GM21526 (cell line): ENCODE measurements around the gene ATXN10.
"Not testable (repeated sequence)": the region's sequence is repeated elsewhere in the genome, so short reads cannot be mapped to it uniquely, and the experiment has no call there.

Experiments used
- ATAC-seq: cut with Tn5 transposase; IDR thresholded peaks from one replicate; pipeline ENCODE4 v1.9.1; 2021; ENCODE audit warnings: moderate library complexity; ENCODE audit not compliant: unreplicated experiment, low FRiP score

ATXN10 gene

DNA sequence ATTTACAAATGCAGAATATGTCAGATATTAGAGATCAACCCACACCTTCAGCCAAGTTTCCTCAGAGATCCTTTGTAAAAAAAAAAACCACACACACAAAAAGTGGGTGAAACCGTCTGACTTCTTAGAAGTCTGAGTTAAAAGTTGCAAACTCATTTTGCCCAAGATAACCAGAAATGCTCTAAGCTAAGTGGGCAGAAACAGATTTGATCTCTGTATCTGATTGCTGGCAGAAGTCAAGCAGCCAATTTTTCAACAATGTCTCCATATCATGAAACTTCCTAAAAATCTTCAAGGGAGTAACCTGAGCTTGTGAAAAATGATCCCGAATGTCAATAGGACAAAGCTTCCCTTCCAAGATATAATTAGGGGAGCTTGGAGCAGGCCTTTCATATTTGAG, 28.6 kb upstream of the ATXN10 start:
- ATAC-seq, result no peak

DNA sequence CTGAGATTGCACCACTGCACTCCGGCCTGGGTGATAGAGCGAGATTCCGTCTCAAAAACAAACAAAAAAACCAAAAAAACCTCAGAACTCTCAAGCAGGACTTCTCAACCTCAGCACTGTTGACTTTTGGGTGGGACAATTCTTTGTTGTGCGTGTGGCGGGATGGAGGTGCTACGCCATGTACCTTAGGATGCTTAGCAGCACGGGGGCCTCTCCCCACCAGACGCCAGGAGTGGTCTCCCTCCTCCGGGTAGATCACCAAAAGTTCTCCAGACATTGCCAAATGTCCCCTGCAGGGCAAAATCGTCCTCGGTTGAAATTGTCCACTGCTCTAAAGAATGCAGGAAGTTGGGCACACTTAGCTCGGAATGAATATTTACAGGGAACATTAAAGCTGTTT, 26.9 kb upstream of the ATXN10 start:
- no peak for ATAC-seq

DNA sequence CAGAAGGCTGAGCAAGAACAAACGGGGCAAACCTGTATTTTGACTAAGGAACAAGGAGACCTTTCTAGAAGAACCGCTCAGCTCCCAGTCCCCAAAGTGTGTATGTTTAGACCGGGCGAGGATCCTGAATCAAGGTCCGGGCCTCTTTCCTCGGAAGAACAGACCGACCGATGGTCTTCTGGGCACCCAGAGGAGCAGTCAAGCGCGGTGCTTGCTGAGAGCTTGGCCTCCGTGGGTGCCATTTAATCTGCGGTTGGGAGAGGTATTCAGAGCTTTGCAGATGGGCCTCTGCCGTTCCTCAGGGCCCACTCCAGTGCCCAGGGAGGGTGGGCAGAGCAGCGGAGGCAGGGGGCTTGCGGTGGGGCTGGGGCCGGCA, 26.5 kb upstream of the ATXN10 start:
- ATAC-seq, result no peak

DNA sequence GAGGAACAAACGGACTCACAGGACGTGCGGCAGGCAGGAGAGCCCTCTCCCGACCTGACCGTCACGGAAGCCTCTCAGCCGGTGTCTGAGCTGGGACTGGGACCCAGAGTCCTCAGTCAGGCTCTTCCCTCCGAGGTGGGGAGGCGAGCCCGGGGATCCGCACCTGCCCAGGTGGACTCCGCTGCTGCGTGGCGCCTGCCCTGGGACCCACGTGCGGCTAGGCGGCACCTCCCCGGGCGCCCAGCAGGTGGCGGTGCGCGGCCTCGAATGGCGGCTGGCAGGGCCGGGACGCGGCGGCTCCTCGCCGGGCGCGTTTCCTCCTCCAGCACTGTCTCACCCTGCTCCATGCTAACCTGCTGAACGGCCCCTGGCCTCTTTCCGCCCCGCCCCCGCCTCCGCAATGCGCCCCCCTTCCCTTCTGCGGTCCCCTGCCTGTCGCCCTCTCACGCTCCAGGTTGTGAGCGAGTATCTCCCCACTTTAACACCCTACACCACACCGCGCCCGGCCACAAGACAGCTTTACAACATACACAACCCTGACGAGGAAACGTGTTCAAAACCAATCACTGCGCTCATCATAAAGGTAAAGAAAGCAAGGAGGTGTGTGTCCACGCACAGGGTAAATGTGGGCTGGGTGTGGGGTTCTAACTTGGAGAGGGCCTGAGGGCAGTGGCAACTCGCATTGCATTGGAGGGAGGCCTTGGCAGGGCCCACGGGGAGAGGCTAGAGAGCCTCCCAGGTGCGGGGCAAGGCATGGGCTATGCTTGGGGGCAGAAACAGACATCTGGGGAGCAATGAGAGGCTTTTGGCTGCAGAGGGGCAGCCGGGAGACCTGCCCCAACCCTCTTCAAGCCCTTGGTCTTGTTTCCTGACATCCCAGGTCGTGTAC, 25.9 kb upstream of the ATXN10 start:
- ATAC-seq, result no peak

DNA sequence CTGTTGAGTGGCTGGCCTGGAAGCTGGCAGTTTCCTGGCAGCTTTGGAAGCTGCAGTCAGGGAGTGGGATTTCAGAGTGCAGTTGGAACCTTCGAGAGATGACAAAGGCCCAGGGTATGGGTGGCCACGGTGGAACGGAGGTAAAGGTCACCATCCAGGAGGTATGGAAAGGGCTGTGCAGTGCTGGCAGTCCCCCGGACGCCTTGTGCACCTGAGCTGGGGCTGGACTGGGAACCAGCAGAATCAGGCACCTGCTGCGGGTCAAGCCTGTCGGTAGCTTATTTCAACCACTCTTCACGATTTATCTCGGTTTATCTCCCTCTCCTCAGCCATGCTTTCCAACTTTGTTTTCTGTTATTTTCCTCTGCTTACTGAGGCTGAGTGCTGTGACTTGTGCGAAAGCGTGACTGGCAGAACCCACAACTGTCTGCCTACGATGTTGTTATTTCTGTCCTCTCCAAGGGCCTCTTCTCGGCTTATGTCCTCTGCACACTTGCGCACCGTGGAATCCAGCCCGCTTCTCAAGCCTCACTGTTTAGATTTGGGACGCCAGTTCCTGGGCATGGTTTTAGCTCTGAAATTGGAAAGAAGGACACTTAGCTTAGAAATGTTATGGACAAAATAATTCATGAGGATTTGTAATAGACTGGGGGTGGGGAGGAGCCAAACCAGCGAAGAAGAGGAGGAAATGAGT, 24.0 kb upstream of the ATXN10 start:
- no peak for ATAC-seq

DNA sequence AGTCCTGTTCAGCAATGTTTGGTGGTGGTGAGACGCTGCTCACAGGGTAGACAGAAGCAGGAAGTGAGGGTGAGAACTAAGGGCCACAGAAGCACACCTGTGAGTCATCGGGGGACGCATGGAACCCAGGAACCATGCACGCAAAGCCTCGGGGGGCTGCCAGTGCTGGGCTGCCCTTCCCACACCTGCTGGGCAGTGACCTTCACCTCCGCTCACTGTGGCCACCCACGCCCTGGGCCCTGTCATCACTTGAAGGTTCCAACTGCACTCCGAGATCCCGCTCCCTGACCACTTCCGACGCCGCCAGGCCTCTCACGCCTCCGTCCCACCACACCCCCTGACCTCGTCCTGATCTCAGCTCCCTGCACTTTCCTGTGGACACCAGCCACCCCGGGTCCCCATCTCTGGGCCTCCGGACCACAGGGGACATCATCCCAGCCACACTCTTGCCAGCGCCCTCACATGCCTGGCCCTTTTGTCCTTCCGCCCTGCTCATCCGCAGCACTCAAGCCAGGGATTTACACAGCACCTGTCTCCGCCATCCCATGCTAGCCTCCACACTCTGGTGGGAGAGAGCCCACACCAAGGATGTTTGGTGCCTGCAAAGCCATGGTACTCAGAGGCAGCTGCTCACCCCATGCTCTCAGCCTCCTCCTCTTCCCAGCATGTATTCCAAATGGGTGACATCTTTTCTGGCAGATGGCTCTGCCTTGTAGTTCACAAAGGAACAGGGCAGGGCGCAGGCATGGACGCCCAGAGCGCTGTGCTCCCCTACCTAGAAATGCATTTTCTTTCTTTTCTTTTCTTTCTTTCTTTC, 23.1 kb upstream of the ATXN10 start:
- no peak for ATAC-seq

DNA sequence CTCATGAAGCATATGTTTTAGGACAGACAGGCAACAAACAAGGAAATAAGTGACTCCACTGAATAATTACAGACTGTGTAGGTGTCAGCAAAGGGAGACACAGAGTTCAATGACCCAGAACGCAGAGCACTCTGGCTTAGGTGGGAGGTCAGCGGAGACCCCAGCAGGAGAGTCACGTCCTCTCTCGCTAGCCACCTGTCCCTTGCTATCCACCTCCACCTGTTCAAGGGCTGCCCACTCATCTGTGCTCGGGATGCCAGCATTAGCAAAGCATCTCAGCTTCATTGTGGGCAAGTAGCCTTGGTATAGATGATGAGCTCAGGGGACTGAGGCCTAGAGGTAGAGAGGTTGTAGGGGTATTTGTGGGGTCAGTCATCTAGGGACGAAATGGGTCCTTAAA, 21.8 kb upstream of the ATXN10 start:
- no peak for ATAC-seq

DNA sequence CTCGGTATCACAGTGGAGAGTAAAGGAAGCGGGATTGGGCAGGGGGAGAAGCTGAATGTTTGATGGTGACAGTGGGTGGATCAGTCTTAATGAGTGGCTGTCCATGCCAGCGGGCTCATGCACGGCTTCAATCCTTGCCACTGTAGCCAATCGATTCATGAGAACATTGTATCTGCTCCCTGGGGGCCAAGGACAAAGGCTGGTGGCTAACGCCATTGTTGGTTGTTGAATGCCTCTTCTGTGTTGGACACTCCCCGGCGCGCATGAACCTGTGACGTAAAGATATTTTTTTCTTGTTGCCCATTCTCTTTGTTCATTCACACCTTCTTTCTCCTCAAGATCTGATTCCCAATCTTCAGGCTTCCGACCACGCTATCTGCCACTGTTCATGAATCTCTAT, 20.9 kb upstream of the ATXN10 start:
- ATAC-seq, result no peak

DNA sequence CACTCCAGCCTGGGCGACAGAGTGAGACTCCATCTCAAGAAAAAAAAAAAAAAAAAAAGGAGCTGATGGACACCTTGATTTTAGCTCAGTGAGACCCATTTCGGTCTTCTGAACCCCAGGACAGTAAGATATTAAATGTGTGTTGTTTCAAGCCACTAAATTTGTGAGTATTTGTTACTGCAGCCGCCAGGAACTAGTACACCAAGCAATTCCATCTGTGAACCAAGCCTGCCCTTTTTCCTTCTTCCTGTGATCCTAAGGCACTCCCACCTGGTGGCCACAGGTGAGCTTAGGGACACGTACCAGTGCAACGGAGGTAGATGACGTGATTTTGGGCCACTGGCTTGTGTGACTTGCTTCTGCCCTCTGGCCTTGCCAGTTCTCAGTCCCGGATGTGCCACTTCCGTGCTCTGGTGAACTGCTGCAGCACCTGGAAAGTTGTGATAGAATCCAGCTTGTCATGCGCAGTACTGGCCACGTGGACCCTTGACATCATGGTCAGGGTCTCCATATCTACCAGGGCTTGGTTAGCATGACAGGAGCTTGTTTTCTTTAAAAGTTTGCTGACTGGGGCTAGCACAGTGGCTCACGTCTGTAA, 19.6 kb upstream of the ATXN10 start:
- no peak for ATAC-seq

DNA sequence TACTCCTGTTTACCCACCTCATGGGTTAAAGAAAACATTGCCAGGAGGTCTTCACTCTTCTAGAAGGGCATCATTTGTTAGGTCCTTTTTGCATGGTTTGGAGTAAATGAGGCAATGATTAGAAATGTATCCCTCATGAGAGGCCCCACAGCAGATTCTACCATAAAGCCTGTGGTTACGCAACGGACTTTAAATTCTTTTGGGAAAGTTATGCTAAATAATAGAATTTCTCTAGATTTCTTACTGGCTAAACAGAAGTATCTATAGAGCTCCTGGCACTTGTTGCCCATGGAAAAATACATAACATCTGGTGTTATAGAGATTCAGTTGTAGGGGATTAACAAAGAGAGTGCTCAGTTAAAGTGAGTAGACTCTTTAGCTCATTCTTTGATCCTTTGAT, 15.1 kb upstream of the ATXN10 start:
- no peak for ATAC-seq

DNA sequence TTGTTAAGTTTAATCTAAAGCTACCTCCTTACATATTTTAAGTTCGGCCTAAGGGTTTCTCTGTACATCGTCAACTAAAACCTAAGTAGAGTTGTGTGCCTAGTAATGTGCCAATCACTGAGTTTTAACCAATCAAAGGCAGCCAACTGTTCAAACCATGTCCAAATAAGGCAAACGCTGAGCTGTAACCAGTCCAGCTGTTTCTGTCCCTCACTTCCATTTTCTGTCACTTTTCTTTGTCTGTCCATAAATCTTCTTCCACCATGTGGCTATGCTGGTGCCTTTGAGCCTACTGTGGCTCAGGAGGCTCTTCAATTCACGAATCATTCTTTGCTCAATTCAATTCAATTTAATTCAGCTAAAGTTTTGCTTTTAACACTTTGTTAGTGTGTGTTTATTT, 13.9 kb upstream of the ATXN10 start:
- no peak for ATAC-seq

DNA sequence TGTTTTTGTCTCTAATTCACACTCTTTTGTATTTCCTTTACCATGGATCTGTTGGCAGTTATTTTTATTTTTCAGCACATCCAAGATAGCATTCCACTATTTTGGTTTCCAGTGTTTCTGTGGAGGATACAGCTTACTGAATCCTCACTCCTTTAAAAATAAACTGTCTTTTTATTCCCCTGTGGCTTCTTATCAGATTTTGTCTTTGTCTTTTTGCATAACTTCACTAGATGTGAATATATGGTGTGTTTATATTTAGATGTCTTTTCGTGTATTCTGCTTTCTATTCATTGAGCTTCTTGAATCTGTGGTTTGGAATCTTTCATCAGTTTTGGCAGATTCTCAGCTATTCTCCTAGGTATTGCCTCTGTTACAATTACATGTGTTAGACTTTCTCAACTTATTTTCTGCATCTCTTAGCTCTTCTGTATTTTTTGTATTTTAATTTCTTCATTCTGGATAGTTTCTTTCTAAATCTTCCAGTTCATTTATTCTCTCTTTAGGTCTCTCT, 7.4 kb upstream of the ATXN10 start:
- no peak for ATAC-seq

DNA sequence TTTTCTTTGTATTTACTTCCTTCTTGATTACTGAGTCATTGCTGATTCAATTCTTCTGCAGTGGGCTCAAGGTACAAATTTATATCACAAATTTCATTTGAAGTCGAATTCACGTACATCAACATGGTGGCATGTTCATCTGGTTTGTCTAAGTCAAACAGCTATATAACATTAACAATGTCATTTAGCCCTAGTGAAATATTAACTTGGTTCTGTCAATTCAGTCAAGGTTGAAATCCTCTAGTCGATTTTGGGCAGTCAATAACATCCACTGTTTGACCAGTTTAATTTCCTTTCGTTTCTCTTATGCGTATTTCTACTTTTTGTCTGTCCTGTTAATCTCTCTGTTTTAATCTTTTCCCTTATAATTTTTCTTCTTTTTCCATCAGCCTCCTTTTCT, 4.1 kb upstream of the ATXN10 start:
- no peak for ATAC-seq

DNA sequence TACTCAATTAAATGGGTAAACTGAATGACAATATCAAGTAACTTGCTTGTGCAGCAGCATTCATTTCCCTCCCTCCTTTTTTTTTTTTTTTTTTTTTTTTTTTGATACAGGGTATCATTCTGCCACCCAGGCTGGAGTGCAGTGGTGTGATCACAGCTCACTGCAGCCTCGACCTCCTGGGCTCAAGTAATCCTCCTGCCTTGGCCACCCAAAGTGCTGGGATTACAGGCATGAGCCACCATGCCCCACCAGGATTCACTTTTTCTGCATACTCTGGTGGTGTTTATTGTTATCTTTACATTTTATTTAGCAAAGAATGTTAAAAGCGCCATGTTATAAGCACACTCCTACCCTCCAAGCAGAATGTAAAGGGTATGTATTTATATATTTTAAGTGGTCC, 1.3 kb upstream of the ATXN10 start:
- not testable (repeated sequence) for ATAC-seq

DNA sequence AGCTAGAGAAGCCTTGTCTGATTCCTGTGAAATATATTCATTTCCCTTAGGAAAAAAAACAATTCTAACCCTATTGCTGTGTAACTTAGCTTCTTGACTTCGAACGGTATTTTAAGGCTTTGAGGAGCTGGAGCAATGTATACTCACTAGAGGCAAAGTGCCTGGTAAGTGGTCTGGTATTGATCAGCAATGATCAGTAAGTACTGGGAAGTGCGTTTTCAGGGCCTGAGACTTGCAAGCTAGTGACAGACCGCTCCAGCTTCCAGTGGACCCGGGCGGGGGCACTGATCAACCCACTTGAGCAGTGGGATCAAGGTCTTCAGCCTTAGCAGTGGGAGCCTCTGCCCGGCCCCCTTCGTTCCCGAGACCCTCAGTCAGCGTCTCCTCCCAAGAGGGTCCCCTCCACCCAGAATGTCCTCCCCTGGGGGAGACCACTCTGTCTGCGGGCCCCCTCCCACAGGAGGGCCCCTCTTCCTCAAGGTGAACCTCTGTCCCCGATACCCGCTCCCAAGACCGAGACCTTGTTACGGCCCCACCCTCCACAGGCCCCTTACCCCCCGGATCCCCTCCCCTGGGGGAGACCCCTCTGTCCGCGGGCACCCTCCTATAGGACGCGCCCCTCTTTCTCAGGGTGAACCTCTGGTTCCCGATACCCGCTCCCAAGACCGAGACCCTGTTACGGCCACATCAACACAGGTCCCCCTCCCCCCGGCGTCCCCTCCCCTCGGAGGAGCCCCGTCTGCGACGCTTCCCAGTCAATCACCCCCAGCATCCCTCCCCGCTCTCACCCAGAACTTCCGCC, 452 bp upstream of the ATXN10 start:
- ATAC-seq, result no peak

DNA sequence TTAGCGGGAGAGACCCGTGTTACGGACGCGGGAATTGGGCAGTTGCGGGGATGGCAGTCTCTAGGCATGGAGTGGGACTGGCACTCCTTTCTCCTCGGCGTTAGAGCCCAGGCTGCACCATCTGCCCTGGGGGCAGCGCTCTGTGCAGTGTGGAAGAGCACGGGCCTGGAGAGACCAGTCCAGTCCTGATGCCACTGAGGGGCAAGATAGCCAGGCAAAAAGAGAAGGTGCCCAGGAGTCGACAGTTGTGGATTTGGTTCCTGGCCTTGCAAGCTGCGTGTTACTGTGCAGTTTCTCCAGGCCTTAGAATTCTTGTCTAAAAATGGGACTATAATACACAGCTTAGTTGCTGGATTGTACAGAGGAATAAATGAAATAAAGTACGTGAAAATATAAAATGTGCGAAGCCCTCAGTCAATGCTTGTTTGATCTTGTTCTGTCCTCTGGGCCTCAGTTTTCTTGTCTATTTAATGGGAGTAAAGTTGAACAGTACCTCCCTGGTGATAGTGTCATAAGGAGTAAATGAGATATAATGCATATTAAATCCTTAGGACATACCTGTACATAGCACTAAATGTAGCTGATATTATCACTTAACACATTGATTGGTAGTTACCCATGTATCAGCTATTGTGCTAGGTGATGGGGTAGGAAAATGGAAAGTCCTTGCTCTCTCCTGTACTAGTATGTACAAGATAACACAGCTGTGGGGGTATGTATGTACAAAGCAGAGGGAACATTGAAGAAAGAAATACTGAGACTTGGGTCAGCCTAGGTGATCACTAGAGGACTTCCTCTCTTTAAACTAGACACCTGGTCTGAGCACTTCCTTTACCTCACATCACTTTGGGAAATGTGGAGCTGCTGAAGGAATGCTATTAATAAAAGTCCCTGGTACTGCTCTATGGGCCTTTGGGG, 1.2 kb downstream of the ATXN10 start:
- ATAC-seq, result no peak

DNA sequence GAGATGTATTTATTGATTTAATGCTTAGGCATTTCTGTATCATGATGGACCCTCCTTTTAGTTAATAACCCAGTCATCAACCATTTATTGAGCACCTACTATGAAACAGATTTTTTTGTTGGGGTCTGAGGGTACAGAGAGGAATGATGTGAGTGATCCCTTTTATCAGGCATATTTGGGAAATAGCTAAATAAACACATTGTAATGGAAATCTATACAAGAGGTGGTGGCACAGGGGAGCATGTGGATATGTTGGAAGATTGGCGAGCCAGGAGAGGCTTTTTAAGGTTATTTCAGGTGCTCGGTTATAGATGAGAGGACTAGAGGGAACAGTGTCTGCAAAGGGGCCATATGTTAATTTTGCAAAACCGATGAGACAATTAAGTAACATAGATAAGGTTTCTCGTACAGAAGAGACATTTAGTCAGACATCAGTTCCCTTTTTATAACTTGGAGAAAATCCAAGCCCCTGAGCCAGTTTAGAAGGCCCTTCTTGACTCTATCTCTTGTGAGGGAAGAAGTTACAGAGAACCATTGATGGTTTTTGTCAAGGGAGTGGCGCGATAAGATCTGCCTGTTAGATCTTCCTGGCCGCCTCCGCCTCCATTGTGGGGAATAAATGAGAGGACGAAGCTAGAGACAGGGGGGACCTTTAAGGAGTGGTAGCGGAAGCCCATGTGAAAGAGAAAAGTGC, 2.0 kb downstream of the ATXN10 start:
- ATAC-seq, result no peak

DNA sequence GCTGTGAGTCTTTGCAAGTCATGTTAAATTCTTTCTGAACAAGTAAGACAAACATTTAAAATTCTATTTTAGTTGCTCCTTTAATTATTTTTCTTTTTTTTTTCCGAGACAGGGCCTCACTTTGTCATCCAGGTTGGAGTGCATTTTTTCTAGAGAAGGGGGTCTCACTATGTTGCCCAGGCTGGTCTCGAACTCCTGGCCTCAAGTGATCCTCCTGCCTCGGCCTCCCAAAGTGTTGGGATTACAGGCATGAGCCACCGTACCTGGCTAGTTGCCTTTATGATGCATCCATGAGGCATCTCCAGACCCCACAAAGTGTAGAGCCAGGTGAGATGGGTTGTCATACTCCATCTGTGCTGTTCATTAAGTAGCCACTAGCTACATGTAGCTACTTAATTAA, 4.4 kb downstream of the ATXN10 start:
- ATAC-seq, result no peak
